ENCODE data around the gene CALML3.

GRCh38 chr10:5574642-5575131, 49.9 kb downstream of the CALML3 start:
- TF ChIP-seq CTCF (IDR thresholded peaks at IDR 0.05; ENCODE audit: control extremely low read depth in 1 of 3, insufficient read depth in 1 of 3, low read depth in 1 of 3, low read length in 3 of 3) (no peak), SIX5 (IDR thresholded peaks at IDR 0.05; ENCODE audit: low read depth, low read length) (no peak), EZH2 (IDR thresholded peaks at IDR 0.05; ENCODE audit: low read depth, low read length, severe bottlenecking) (no peak), EP300 (IDR thresholded peaks at IDR 0.05; ENCODE audit: borderline replicate concordance in 1 of 2, low read depth in 2 of 2, low read length in 2 of 2) (no peak), ATF2 (IDR thresholded peaks at IDR 0.05; ENCODE audit: low read length) (no peak), POLR2AphosphoS5 (IDR thresholded peaks at IDR 0.05; ENCODE audit: low read depth, low read length) (no peak), MAX (IDR thresholded peaks at IDR 0.05) (no peak), BRCA1 (IDR thresholded peaks at IDR 0.05; ENCODE audit: low read depth, low read length) (no peak), SP2 (IDR thresholded peaks at IDR 0.05; ENCODE audit: low read length) (no peak), RNF2 (IDR thresholded peaks at IDR 0.05; ENCODE audit: borderline replicate concordance, low read depth, low read length, missing control alignments, poor library complexity, severe bottlenecking) (no peak), NRF1 (IDR thresholded peaks at IDR 0.05; ENCODE audit: low read depth, low read length) (no peak), POLR2A (IDR thresholded peaks at IDR 0.05; ENCODE audit: control extremely low read depth in 1 of 2, low read depth in 2 of 2, low read length in 2 of 2) (no peak)

Data from H1 (cell line).